ENCODE measurements around the gene PKD1.

GRCh38 chr16:2072926-2073325 is 62.8 kb downstream of the PKD1 start:
- TF ChIP-seq CTCF (IDR thresholded peaks at IDR 0.05) (no peak), POLR2AphosphoS5 (IDR thresholded peaks at IDR 0.05) (no peak)
